Measurements from ENCODE around the gene HBA1.
A peak's percentile ranks its signal among the peaks of the same experiment; 100 is the strongest.
"Not testable (repeated sequence)": the region's sequence is repeated elsewhere in the genome, so short reads cannot be mapped to it uniquely, and the experiment has no call there.

The HBA1 gene

DNA sequence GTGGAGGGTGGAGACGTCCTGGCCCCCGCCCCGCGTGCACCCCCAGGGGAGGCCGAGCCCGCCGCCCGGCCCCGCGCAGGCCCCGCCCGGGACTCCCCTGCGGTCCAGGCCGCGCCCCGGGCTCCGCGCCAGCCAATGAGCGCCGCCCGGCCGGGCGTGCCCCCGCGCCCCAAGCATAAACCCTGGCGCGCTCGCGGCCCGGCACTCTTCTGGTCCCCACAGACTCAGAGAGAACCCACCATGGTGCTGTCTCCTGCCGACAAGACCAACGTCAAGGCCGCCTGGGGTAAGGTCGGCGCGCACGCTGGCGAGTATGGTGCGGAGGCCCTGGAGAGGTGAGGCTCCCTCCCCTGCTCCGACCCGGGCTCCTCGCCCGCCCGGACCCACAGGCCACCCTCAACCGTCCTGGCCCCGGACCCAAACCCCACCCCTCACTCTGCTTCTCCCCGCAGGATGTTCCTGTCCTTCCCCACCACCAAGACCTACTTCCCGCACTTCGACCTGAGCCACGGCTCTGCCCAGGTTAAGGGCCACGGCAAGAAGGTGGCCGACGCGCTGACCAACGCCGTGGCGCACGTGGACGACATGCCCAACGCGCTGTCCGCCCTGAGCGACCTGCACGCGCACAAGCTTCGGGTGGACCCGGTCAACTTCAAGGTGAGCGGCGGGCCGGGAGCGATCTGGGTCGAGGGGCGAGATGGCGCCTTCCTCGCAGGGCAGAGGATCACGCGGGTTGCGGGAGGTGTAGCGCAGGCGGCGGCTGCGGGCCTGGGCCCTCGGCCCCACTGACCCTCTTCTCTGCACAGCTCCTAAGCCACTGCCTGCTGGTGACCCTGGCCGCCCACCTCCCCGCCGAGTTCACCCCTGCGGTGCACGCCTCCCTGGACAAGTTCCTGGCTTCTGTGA lies at the start of gene HBA1:
Gene HBA1 (plus strand): TSS at position 204 of the 906 bp plus-strand sequence. CDS start 37 bp downstream, at position 241.
- DNase-seq; in situ Hi-C loops (cut with MboI; ENCODE audit: low pct_unique_long_range_greater_than_20kb, low sequenced_read_pairs): not testable (repeated sequence)

DNA sequence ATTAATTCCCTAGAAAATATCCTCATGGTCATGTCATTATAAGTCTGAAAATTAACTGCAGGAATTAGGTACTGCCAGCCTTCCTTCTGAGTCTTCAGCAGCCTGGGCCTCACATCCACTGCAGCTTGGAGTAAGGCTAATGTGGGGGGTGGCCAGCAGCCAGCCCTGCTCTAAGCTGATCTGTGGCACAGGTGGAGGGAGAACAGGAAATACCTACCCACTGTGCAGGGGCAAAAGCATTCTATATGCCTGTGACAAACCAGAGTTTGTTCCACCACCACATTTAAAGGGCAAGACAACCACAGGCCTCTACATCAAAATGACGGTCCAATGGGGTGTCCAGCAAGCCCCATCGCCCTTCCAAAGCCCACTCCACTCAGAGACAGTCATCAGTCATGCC lies 47.4 kb upstream of the HBA1 start:
- in situ Hi-C loops (cut with MboI; ENCODE audit: low pct_unique_long_range_greater_than_20kb, low sequenced_read_pairs) = no loop called here
- no peak for DNase-seq

DNA sequence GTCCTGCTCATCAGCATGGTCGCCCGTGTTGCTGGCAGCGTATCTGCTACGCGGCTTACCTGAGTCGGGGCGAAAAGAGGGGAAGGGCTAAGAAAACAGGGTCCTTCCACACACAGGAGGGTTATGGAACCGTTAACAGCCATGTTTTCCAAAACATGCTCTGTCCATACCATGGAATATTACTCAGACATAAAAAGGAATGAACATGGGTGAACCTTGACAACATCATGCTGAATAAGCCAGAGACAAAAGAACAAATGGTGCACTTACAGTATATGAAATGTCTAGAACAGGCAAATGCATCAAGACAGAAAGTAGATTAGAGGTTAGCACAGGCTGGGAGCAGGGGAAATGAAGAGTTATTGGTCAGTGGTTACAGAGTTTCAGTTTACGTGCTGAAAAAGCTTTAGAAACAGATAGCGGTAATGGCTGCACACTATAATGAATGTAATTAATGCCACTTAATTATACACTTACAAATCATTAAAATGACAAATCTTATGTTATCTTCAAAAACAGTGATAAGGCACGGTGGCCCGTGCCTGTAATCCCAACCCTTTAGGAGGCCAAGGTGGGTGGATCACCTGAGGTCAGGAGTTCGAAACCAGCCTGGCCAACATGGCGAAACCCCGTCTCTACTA lies 45.8 kb upstream of the HBA1 start:
- in situ Hi-C loops (cut with MboI; ENCODE audit: low pct_unique_long_range_greater_than_20kb, low sequenced_read_pairs) = no loop called here
- DNase-seq = no peak

DNA sequence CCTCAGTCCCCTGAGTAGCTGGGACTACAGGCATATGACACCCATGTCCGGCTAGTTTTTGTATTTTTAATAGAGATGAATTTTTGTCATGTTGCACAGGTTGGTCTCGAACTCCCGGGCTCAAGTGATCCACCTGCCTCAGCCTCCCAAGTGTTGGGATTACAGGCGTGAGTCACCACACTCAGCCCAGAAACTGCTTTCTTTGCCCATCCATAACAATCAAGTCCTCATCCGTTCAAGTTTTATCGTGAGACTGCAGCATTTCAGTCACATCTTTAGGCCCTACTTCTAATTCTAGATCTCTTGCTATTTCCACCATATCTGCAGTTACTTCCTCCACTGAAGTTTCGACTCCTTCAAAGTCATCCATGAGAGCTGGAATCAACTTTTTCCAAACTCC lies 44.4 kb upstream of the HBA1 start:
- in situ Hi-C loops (cut with MboI; ENCODE audit: low pct_unique_long_range_greater_than_20kb, low sequenced_read_pairs) = no loop called here

DNA sequence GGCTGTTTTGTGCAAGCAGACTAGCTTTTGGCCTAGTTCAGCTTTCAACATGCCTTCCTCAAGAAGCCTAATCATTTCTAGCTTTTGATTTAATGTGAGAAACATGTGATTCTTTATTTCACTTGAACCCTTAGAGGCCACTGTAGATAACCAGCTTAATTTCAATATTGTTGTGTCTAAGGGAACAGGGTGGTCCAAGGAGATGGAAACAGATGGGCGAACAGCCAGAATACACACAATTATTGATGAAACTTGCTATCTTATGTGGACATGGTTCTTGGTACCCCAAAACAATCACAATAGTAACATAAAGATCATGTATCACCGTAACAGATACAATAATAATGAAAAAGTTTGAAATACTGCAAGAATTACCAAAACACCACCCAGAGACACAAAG lies 42.8 kb upstream of the HBA1 start:
- no peak for DNase-seq
- in situ Hi-C loops (cut with MboI; ENCODE audit: low pct_unique_long_range_greater_than_20kb, low sequenced_read_pairs) = no loop called here

More for the DNA sequence above, 44.4 kb upstream of the HBA1 start:
- no peak for DNase-seq

DNA sequence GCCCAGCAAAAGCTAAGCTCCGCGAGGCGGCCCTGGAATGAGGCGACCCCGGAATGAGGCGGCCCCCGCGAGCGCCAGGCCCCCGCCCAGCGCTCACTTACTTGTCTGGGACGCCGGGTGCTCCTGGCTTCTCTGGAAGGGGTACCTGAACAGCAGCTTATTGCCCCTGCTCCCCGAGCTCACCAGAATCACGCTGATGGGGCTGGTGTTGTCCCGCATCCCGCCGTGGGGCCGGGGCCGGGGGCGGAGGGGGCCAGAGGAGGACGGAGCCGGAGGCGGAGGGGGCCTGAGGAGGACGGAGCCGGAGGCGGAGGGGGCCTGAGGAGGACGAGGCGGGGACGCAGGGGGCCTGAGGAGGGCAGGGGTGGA lies 38.4 kb upstream of the HBA1 start:
- no peak for DNase-seq
- in situ Hi-C loops (cut with MboI; ENCODE audit: low pct_unique_long_range_greater_than_20kb, low sequenced_read_pairs) = no loop called here

DNA sequence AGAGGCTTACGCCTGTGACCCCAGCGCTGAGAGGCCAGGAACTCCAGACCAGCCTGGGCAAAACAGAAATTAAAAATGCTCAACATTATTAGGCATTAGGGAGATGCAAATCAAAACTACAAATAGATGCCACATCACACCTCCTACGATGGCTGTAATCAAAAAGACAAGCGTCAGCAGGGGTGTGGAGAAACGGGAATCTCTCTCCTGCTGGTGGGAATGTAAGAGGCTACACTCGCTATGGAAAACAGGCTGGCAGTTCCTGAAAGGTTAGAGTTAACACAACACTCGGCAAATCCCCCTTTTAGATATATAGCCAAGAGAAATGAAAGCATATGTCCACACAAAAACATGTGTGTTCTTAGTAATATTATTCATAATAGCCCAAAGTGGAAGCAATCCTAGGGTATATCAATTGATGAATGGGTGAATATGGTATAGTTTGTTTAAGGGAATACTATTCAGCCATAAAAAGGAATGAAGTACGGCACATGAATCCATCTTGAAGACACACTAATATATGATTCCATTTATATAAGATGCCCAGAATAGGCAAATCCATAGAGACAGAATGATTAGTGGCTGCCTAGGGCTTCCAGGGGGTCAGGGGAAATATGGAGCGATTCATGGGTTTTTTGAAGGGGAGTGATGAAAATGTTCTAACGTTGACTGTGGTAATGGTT lies 36.2 kb upstream of the HBA1 start:
- in situ Hi-C loops (cut with MboI; ENCODE audit: low pct_unique_long_range_greater_than_20kb, low sequenced_read_pairs) = no loop called here
- no peak for DNase-seq

DNA sequence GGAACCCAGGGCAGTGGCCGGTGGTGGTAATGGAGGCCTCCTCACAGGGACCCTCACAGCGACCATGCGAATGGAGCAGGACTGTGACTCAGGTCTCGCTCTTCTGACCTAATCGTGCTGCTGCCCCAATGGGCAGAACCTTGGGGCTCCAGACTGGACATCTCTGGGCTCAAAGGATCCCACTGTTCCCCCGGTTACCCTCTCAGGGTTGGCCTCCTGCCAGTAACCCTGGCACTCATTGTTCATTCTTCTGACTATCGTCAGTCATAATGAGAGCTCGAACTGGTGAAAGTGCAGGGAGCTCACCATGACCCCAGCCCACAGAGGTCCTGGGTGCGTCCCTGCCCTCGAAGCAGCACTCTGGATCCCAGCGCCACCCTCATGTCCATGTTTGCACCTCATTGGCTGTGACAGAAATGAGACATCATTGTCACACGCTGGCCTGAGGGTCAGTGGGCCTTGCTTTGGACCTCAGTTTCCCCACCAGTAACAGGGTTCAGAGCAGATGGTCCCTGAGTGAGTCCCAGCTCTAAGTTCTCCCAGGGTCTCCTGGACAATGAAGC lies 34.0 kb upstream of the HBA1 start:
- in situ Hi-C loops (cut with MboI; ENCODE audit: low pct_unique_long_range_greater_than_20kb, low sequenced_read_pairs) = no loop called here
- DNase-seq = no peak

DNA sequence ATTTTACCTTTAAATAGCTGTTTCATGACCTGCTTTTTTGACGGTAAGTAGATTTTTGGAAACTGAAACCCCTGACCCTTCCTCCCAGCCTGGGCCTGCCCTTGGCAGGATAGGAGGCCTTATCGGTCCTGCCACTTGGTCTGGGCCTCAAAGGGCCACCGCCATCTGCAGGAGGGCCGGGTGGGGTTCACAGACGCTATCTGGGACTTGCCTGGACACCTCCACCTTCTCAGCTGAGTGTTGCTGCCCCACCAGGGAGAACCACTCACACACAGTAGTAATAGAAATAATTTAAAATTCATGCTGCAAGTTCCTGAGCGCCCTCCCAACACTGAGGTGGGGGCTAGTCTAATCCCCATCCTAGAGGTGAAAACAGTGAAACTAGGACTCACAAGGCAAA lies 33.4 kb upstream of the HBA1 start:
- in situ Hi-C loops (cut with MboI; ENCODE audit: low pct_unique_long_range_greater_than_20kb, low sequenced_read_pairs) = no loop called here
- no peak for DNase-seq

DNA sequence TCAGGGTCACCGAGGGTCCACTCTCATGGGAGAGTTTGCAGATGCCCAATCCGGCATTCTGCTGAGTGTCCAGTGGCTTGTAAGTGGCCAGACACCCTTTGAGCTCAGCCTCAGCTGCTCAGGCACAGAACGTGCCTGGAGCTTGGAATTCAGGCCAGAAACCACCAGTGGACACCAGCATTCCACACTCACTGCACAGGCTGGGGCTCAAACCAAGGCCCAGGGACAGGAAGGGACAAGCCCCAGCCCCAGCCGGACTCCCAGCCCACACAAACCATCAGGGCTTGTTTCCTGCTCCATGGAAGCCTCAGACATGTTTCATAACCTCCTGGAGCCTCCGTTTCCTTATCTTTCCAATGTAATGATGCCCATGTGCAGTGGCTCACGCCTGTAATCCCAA lies 33.0 kb upstream of the HBA1 start:
- no peak for DNase-seq
- in situ Hi-C loops (cut with MboI; ENCODE audit: low pct_unique_long_range_greater_than_20kb, low sequenced_read_pairs) = no loop called here

DNA sequence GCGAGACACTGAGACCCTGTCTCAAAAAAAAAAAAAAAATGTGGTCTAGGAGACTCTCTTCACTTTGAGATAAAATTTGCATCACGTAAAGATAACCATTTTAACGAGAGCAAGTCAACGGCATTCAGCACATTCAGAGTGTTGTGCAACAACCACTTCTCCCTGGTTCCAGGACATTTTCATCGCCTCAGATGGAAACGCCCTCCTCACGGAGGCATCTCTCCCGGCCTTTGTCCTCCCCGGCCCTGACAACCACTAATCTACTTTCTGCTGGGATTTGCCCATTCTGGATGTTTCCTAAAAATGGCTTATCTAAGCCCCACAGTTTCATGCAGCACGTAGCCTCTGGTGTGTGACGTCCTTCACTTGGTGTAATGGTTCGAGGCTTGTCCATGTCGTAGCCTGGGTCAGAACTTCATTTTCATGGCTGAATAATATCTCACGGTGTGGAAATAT lies 31.7 kb upstream of the HBA1 start:
- in situ Hi-C loops (cut with MboI; ENCODE audit: low pct_unique_long_range_greater_than_20kb, low sequenced_read_pairs) = no loop called here
- DNase-seq = no peak

DNA sequence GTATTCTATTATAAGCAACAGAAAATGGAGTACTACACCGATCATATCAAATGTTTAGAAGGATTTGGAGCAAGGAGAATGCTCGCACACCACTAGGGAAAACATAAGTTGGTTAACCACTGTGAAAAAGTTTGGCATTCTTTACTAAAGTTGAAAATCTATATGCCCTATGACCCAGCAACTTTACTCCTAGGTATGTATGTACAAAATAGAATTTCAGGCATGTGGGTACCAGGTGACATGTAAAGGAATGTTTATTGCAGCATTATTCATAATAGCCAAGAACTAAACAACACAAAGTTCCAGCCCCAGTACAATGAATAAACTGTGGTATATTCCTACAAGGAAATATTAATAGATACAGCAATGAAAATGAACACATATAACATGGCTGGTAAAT lies 29.8 kb upstream of the HBA1 start:
- DNase-seq = no peak
- in situ Hi-C loops (cut with MboI; ENCODE audit: low pct_unique_long_range_greater_than_20kb, low sequenced_read_pairs) = no loop called here

DNA sequence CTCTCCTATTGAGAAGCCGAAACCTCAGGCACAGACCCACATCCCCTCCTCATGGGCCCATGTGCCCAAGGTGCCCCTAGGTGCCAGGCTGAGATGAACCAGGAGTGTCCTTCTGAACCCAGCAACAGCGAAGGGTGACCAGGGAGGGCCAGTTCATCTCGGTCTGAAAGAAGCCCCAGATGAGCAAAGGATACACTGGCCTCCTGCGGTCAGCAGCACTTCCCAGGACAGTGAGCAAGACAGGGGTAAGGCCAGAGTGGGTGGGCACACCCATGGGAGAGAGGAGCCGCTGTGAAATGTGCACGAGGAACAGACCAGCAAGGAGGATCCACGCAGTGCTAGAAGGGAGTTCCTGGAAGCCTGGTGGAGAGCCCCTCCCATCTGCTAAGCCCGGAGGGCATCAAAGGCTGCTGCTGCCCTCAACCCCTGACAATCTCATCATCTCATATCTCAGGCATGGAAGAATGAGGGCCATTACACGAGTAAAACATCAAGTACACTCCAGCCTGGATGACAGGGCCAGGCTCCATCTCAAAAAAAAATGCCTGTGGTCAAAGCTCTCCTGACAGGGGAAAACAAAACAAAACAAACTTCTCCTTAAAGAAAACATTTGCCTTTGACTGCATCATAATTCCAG lies 27.3 kb upstream of the HBA1 start:
- in situ Hi-C loops (cut with MboI; ENCODE audit: low pct_unique_long_range_greater_than_20kb, low sequenced_read_pairs) = no loop called here
- DNase-seq = no peak

DNA sequence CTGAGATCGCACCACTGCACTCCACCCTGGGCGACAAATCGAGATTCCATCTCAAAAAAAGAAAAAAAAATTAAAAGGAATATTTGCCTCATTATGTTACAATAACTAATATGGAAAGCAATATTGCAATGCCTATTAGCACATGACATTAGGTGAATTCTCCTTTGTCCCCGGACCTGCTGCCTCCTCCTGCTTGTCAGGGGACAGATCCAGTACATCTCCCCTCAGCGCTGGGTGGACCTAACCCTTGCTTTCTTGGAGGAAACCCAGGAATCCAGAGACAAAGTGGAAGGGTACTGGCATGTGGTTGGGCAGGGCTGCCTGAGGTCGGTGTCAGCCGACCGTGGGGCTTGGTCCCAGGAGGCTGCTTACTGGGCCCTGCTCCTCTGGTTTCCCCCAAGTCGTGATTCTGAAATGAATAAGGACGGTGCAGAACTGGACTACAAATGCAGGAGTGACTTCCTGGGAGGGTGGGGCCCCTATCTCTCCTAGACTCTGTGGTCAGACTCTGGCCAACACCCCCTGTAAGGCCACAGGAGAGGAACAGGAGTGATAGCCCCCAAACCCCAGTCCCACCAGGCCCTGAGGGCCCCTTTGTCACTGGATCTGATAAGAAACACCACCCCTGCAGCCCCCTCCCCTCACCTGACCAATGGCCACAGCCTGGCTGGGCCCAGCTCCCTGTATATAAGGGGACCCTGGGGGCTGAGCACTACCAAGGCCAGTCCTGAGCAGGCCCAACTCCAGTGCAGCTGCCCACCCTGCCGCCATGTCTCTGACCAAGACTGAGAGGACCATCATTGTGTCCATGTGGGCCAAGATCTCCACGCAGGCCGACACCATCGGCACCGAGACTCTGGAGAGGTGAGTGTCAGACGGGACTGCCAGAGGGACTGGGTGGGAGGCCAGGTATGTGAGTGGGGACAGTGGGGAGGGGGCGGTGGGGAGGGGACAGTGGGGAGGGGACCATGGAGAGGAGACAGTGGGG lies 24.0 kb upstream of the HBA1 start, which contains the start of gene HBZ:
Gene HBZ (plus strand): TSS at position 504 of the 988 bp plus-strand sequence. CDS start 266 bp downstream, at position 770.
- no peak for DNase-seq
- in situ Hi-C loops (cut with MboI; ENCODE audit: low pct_unique_long_range_greater_than_20kb, low sequenced_read_pairs) = no loop called here

DNA sequence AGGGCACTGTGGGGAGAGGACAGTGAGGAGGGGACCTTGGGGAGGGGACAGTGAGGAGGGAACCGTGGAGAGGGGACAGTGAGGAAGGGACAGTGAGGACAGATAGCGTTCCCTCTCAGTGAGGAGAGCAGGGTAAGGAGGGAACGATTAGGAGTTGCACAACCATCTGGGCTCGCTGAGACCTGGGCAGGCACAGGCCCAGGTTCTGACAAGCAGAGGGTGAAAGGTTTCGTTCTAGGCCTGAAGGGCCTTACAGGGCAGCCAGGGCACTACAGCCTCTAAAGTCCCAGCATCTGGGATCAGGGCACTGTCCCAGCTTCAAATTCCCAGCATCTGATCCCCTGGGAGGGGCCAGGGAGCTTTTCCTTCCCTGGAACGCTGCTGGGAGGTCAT lies 23.4 kb upstream of the HBA1 start:
- DNase-seq; in situ Hi-C loops (cut with MboI; ENCODE audit: low pct_unique_long_range_greater_than_20kb, low sequenced_read_pairs): not testable (repeated sequence)

DNA sequence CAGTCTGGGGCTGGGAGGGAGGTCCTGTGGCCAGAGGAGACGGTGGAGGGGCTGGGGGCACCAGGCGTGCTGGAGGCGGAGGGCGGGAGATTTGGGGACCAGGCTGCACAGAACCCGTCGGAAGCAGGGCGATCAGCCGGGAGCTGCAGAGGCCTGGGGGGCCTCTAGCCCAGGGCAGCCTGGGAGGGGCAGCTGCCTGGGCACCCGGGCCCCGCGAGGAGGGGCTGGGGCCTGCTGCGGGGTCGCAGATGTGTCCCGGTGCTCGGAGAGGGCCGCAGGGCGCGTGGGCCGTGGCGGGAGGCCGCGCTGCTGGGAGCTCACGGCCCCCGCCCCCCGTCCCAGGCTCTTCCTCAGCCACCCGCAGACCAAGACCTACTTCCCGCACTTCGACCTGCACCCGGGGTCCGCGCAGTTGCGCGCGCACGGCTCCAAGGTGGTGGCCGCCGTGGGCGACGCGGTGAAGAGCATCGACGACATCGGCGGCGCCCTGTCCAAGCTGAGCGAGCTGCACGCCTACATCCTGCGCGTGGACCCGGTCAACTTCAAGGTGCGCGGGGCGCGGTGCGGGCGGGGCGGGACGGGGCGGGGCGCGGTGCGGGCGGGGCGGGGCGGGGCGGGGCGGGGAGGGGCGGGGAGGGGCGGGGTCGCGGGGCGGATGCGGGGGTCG lies 22.8 kb upstream of the HBA1 start:
- in situ Hi-C loops (cut with MboI; ENCODE audit: low pct_unique_long_range_greater_than_20kb, low sequenced_read_pairs); DNase-seq: not testable (repeated sequence)

DNA sequence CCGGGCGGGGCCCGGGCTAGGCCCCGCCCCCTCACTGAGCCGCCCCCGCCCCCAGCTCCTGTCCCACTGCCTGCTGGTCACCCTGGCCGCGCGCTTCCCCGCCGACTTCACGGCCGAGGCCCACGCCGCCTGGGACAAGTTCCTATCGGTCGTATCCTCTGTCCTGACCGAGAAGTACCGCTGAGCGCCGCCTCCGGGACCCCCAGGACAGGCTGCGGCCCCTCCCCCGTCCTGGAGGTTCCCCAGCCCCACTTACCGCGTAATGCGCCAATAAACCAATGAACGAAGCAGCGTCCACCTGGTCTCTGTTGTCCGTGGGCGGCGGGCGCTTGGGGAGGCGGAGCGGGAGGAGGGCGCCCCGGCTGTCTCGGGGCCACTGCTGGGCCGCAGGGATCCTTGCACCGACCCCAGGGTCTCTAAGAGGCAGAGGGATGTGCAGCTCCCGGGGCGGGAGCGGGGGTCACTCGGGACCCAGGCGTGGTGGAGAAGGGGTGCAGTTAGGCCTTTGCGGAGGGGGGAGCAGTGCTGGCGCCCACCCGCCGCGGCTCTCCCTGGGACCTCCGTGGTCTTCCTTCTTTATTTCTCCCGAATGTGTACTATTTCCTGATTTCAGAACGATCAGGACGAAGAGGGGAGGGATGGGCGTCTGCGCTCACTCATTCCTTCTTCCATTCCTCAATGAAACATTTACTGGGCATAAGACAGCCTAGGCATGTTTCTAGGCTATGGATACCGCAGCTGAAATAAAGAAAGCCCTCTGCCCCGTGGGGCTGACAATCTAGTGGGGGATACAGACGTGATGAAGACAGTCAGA lies 22.1 kb upstream of the HBA1 start:
- in situ Hi-C loops (cut with MboI; ENCODE audit: low pct_unique_long_range_greater_than_20kb, low sequenced_read_pairs) = no loop called here
- peak; percentile 39 for DNase-seq
